OCI-LY7 (cell line): ENCODE data around the gene IL20RA. TPM values are rescaled to one million over a fixed set of nuclear protein-coding genes. Genes with fewer than 3 reads are reported as not detected.

Experiments
- BruUV-seq: library from RNA; stranded (reverse); fragments of 400-500 nt; replicated peaks from 2 replicates; lab custom pipeline; 2021; lab: Mats Ljungman, UMichigan
- CTCF ChIA-PET: fragments of 300-600 bp; sonication (Branson Sonifier 250); formaldehyde crosslinking; loops from one replicate; lab custom pipeline; 2022; ENCODE audit warnings: antibody characterized with exemption; ENCODE audit not compliant: unreplicated experiment; lab: Charles Lee
- POLR2A ChIA-PET: fragments of 300-600 bp; sonication (Branson Sonifier 250); formaldehyde crosslinking; loops from one replicate; lab custom pipeline; 2022; ENCODE audit warnings: antibody characterized with exemption; lab: Charles Lee
- DNase-seq: peaks from one replicate; pipeline ENCODE4 v3.0.0-alpha.2; 2015; ENCODE audit warnings: low spot score
- H2AFZ ChIP-seq: fragments of 200-600 bp; sonication (generic), shearing (Covaris generic); 2 replicates; pipeline ENCODE4 v1.6.1; 2014; ENCODE audit warnings: mild to moderate bottlenecking, antibody characterized with exemption, low read length, moderate library complexity
- H3K27ac ChIP-seq: fragments of 200-600 bp; sonication (generic); 2 replicates; pipeline ENCODE4 v1.5.1; 2014; ENCODE audit warnings: mixed run types, low read depth, mild to moderate bottlenecking, moderate library complexity, low read length, inconsistent platforms; ENCODE audit not compliant: poor library complexity, severe bottlenecking
- H3K36me3 ChIP-seq: fragments of 200-600 bp; sonication (generic); 2 replicates; pipeline ENCODE4 v1.6.1; 2014; ENCODE audit warnings: mild to moderate bottlenecking, antibody characterized with exemption, low read length, moderate library complexity, mixed read lengths; ENCODE audit not compliant: insufficient read depth
- H3K4me1 ChIP-seq: fragments of 200-600 bp; sonication (generic); 2 replicates; pipeline ENCODE4 v1.5.1; 2014; ENCODE audit warnings: mild to moderate bottlenecking, low read length; ENCODE audit not compliant: insufficient read depth, poor library complexity, severe bottlenecking
- H3K4me2 ChIP-seq: fragments of 200-600 bp; sonication (generic); 2 replicates; pipeline ENCODE4 v1.6.1; 2014; ENCODE audit warnings: mild to moderate bottlenecking, low read length
- H3K4me3 ChIP-seq: fragments of 200-600 bp; sonication (generic); 2 replicates; pipeline ENCODE4 v1.5.1; 2014; ENCODE audit warnings: mild to moderate bottlenecking, low read depth, low read length; ENCODE audit not compliant: poor library complexity, severe bottlenecking
- H3K79me2 ChIP-seq: fragments of 200-600 bp; sonication (generic); 2 replicates; pipeline ENCODE4 v1.6.1; 2016; ENCODE audit warnings: low read depth, mild to moderate bottlenecking, low read length, moderate library complexity, mixed read lengths; ENCODE audit not compliant: insufficient read depth
- H3K9me2 ChIP-seq: fragments of 200-600 bp; sonication (generic); 2 replicates; pipeline ENCODE4 v1.6.1; 2016; ENCODE audit warnings: mild to moderate bottlenecking, low read length, mixed read lengths; ENCODE audit not compliant: insufficient read depth
- H3K9me3 ChIP-seq: fragments of 200-600 bp; sonication (generic); 2 replicates; pipeline ENCODE4 v1.6.1; 2014; ENCODE audit warnings: mild to moderate bottlenecking, mixed run types, low read length, mixed read lengths
- H4K20me1 ChIP-seq: fragments of 200-600 bp; sonication (generic); 2 replicates; pipeline ENCODE4 v1.6.1; 2014; ENCODE audit warnings: mild to moderate bottlenecking, antibody characterized with exemption, low read length, moderate library complexity, mixed read lengths; ENCODE audit not compliant: insufficient read depth
- EZH2phosphoT487 ChIP-seq: fragments of 200-600 bp; sonication (generic); IDR thresholded peaks from 2 replicates; pipeline ENCODE4 v1.6.1; 2018; ENCODE audit warnings: low read depth, borderline replicate concordance, mild to moderate bottlenecking, mixed run types, antibody characterized with exemption, low read length, moderate library complexity, mixed read lengths
- intact Hi-C: fragments of 100-400 bp; cut with micrococcal nuclease; formaldehyde crosslinking; loops from one replicate; pipeline ENCODE4 v1.10.0; 2022; ENCODE audit not compliant: unreplicated experiment
- total RNA-seq, 2 experiments: library from RNA; depleted of rRNA in 1 of 2; stranded (reverse); fragments of >200 nt in 1 of 2; shearing (Covaris generic) in 1 of 2; gene quantifications; 2 replicates each; pipeline ENCODE4 v1.2.3, GENCODE V29; 2014 to 2022
- TF ChIP-seq, protein P1 (sequence below): fragments of 200-600 bp; sonication (generic); conservative IDR thresholded peaks from 2 replicates; pipeline ENCODE4 v1.5.1; 2014; ENCODE audit warnings: mild to moderate bottlenecking, antibody characterized with exemption, low read length, moderate library complexity, mixed read lengths

Gene IL20RA
- total RNA-seq, 2 experiments from 2014 or later, result not detected

DNA sequence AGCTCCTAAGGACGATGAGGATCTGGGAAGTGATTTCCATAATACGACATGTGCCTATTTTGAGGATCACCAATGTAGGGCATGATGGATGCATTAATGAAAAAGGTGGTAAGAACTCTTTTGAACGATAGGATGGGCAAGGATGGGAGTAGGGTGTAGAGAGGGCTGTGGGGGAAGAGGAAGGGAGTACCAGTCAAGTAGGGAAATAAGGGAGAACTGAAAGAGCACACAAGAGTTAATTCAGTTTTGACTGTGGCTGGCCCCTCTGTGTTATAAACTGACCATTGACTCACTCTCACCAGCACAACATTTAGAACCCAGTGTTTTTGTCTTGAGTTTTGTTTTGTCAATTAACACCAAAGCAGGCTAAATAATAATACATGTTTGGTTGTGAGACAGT is 89.6 kb downstream of the IL20RA start:
- Histone ChIP-seq H3K4me1 (peaks cover 13% of the 10 kb centered on the region), H3K4me2 (no peak overlapping the region), H3K9me3 (no peaks in the 10 kb centered on the region), H4K20me1 (no peaks in the 10 kb centered on the region), H2AFZ (no peak overlapping the region), H3K27ac (no peak overlapping the region), H3K36me3 (no peaks in the 10 kb centered on the region), H3K9me2 (no peaks in the 10 kb centered on the region), H3K4me3 (no peak overlapping the region), H3K79me2 (no peaks in the 10 kb centered on the region)
- intact Hi-C loops, result no loop called here
- CTCF ChIA-PET, result no interaction called here
- no TSS peak for BruUV-seq
- TF ChIP-seq, protein P1, sequence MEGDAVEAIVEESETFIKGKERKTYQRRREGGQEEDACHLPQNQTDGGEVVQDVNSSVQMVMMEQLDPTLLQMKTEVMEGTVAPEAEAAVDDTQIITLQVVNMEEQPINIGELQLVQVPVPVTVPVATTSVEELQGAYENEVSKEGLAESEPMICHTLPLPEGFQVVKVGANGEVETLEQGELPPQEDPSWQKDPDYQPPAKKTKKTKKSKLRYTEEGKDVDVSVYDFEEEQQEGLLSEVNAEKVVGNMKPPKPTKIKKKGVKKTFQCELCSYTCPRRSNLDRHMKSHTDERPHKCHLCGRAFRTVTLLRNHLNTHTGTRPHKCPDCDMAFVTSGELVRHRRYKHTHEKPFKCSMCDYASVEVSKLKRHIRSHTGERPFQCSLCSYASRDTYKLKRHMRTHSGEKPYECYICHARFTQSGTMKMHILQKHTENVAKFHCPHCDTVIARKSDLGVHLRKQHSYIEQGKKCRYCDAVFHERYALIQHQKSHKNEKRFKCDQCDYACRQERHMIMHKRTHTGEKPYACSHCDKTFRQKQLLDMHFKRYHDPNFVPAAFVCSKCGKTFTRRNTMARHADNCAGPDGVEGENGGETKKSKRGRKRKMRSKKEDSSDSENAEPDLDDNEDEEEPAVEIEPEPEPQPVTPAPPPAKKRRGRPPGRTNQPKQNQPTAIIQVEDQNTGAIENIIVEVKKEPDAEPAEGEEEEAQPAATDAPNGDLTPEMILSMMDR, result no peak
- TF ChIP-seq EZH2phosphoT487, result no peak
- DNase-seq, result no peak
- POLR2A ChIA-PET, result no interaction called here

DNA sequence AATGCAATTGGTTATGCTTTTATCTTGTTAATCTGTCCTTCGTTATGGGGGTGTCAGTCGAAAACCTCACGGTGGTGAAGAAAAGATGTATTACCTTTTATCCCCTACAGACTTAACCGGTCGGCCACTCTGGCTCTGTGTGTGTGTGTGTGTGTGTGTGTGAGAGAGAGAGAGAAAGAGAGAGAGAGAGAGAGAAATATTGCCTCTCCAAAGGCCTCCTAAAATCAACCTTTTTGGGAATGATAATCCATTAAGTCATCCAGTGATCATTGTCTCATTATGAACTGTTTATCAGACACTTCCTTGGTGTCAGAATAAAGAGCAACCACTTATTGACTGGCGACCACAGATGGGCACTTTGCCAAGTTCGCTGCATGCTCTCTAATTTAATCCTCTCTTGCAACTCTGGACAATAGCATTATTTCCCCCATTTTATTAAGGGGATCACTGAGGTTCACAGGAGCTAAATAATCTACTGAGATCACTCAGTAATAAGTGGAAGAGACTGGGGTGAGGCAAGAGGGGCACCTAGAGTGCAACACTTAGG is 92.0 kb downstream of the IL20RA start:
- H4K20me1 ChIP-seq, result no peaks in the 10 kb centered on the region
- no peak for DNase-seq
- H3K9me2 ChIP-seq, result no peaks in the 10 kb centered on the region
- CTCF ChIA-PET, result no interaction called here
- peaks cover 13% of the 10 kb centered on the region for H3K4me1 ChIP-seq
- H3K9me3 ChIP-seq, result no peaks in the 10 kb centered on the region
- POLR2A ChIA-PET, result no interaction called here
- no peak overlapping the region for H3K4me2 ChIP-seq
- BruUV-seq, result no TSS peak
- no peaks in the 10 kb centered on the region for H3K36me3 ChIP-seq
- no peak overlapping the region for H3K27ac ChIP-seq
- H3K79me2 ChIP-seq, result no peaks in the 10 kb centered on the region
- no peak overlapping the region for H3K4me3 ChIP-seq
- no peak overlapping the region for H2AFZ ChIP-seq
- intact Hi-C loops, result no loop called here
- TF ChIP-seq EZH2phosphoT487, result no peak
- TF ChIP-seq, protein P1, result no peak

DNA sequence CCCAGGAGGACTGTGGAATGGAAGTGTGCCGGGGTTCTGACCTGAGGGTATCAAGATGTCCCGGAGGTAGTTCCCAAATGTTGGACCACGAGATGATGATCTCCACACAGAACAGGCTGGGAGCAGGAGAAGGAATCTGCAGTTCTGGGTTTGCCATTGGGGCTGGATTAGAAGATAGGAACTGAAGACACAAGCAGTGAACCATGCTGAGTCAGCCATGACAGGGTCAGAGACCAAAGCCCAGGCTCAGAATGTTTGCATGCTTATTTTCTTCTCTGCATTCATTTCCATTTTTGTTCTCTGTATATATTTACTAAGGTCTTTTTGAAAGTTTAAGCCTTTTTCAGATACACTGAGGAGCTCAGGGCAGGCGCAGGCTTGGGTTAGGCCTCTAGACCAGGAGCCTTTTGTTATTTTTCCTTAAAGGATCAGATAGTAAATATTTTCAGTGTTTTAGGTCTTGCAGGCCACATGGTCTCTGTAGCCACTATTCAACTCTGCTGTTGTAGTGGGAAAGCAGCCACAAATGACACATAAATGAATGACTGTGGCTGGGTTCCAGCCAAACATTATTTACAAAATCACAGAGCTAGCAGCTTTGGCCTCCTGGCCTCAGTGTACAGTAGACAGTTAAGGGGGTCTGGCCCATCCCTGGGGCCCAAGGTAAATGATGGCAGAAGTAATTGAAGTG is 94.2 kb downstream of the IL20RA start:
- no peaks in the 10 kb centered on the region for H3K9me2 ChIP-seq
- no peaks in the 10 kb centered on the region for H3K36me3 ChIP-seq
- H3K4me2 ChIP-seq, result no peak overlapping the region
- DNase-seq, result no peak
- ChIA-PET CTCF (no interaction called here), POLR2A (no interaction called here)
- BruUV-seq, result no TSS peak
- H3K4me3 ChIP-seq, result no peak overlapping the region
- H3K27ac ChIP-seq, result no peak overlapping the region
- no peaks in the 10 kb centered on the region for H3K79me2 ChIP-seq
- TF ChIP-seq EZH2phosphoT487, result no peak
- TF ChIP-seq, protein P1, result no peak
- H2AFZ ChIP-seq, result no peak overlapping the region
- intact Hi-C loops, result no loop called here
- no peaks in the 10 kb centered on the region for H3K9me3 ChIP-seq
- H4K20me1 ChIP-seq, result no peaks in the 10 kb centered on the region
- H3K4me1 ChIP-seq, result no peaks in the 10 kb centered on the region
